PC-9 (cell line): Measurements from ENCODE around the gene NUP88. TPM values are rescaled to one million over a fixed set of nuclear protein-coding genes. Genes with fewer than 3 reads are reported as not detected.
"Not testable (repeated sequence)": the region's sequence is repeated elsewhere in the genome, so short reads cannot be mapped to it uniquely, and the experiment has no call there.

Experiments used
- BruUV-seq: library from RNA; stranded (reverse); fragments of 400-500 nt; replicated peaks from 2 replicates; lab custom pipeline; 2021; lab: Mats Ljungman, UMichigan
- CTCF ChIA-PET: fragments of 300-600 bp; sonication (Branson Sonifier 250); formaldehyde crosslinking; loops from one replicate; lab custom pipeline; 2022; ENCODE audit warnings: antibody characterized with exemption; lab: Charles Lee
- POLR2A ChIA-PET: fragments of 300-600 bp; sonication (Branson Sonifier 250); formaldehyde crosslinking; loops from one replicate; lab custom pipeline; 2022; ENCODE audit warnings: antibody characterized with exemption; ENCODE audit not compliant: unreplicated experiment; lab: Charles Lee
- DNase-seq, 2 experiments: peaks; one replicate each; pipeline versions ENCODE4 v3.0.0 to v3.0.0-alpha.2; 2015 to 2022; ENCODE audit warnings: mixed read lengths in 1 of 2
- H2AFZ ChIP-seq: fragments of 200-600 bp; sonication (generic); 2 replicates; pipeline ENCODE4 v1.8.1; 2017; ENCODE audit warnings: antibody characterized with exemption
- H3F3A ChIP-seq: fragments of 200-600 bp; sonication (generic); 2 replicates; pipeline ENCODE4 v1.8.1; 2017; ENCODE audit warnings: antibody characterized with exemption, mild to moderate bottlenecking, low read depth; ENCODE audit not compliant: insufficient read depth
- H3K27ac ChIP-seq: fragments of 200-600 bp; sonication (generic); 2 replicates; pipeline ENCODE4 v1.6.1; 2016; ENCODE audit warnings: mixed run types
- H3K27me3 ChIP-seq: fragments of 200-600 bp; sonication (generic); 2 replicates; pipeline ENCODE4 v1.6.1; 2016; ENCODE audit warnings: low read depth, mixed run types; ENCODE audit not compliant: insufficient read depth
- H3K36me3 ChIP-seq: fragments of 200-600 bp; sonication (generic); 2 replicates; pipeline ENCODE4 v1.6.1; 2016; ENCODE audit warnings: low read depth, mixed run types
- H3K4me1 ChIP-seq: fragments of 200-600 bp; sonication (generic); replicated peaks from 2 replicates; pipeline ENCODE4 v1.6.1; 2016; ENCODE audit warnings: mixed run types; ENCODE audit not compliant: insufficient read depth
- H3K4me2 ChIP-seq: fragments of 200-600 bp; sonication (generic); 2 replicates; pipeline ENCODE4 v1.6.1; 2017; ENCODE audit warnings: mixed run types
- H3K4me3 ChIP-seq: fragments of 200-600 bp; sonication (generic); 2 replicates; pipeline ENCODE4 v1.6.1; 2016; ENCODE audit warnings: mixed run types
- H3K79me2 ChIP-seq: fragments of 200-600 bp; sonication (generic); 2 replicates; pipeline ENCODE4 v1.6.1; 2017; ENCODE audit warnings: low read depth, mixed run types
- H3K9me2 ChIP-seq: fragments of 200-600 bp; sonication (generic); 2 replicates; pipeline ENCODE4 v1.8.1; 2017; ENCODE audit warnings: mild to moderate bottlenecking; ENCODE audit not compliant: insufficient read depth
- H3K9me3 ChIP-seq: fragments of 200-600 bp; sonication (generic); 2 replicates; pipeline ENCODE4 v1.8.1; 2016; ENCODE audit warnings: low read depth; ENCODE audit not compliant: insufficient read depth
- H4K20me1 ChIP-seq: fragments of 200-600 bp; sonication (generic); 2 replicates; pipeline ENCODE4 v1.8.1; 2017; ENCODE audit not compliant: insufficient read depth
- CTCF ChIP-seq: fragments of 200-600 bp; sonication (generic); conservative IDR thresholded peaks from 2 replicates; pipeline ENCODE4 v1.6.1; 2017; ENCODE audit warnings: mixed run types, antibody characterized with exemption, mild to moderate bottlenecking, moderate library complexity
- EZH2 ChIP-seq: fragments of 200-600 bp; sonication (generic); IDR thresholded peaks from 2 replicates; pipeline ENCODE4 v1.8.0; 2017; ENCODE audit warnings: antibody characterized with exemption, low read depth
- intact Hi-C: fragments of 100-400 bp; cut with micrococcal nuclease; formaldehyde crosslinking; loops from one replicate; pipeline ENCODE4 v1.10.0; 2022; ENCODE audit not compliant: unreplicated experiment
- total RNA-seq: library from RNA; stranded (reverse); gene quantifications from 2 replicates; pipeline ENCODE4 v1.2.3, GENCODE V29; 2021

Gene NUP88
- total RNA-seq, 1 experiment from 2014 or later, result 93.1 TPM

- no peak overlapping the region for H2AFZ ChIP-seq
- DNase-seq, result no peak
- no peak overlapping the region for H3K4me2 ChIP-seq
- H3K27me3 ChIP-seq, result no peaks in the 10 kb centered on the region
- H3K36me3 ChIP-seq, result peaks cover 45% of the 10 kb centered on the region
- intact Hi-C loops, result no loop called here
- no peaks in the 10 kb centered on the region for H3K9me3 ChIP-seq
- ChIA-PET CTCF (no interaction called here), POLR2A (no interaction called here)
- BruUV-seq, result no TSS peak
- peaks cover 18% of the 10 kb centered on the region for H3K4me1 ChIP-seq
- peaks cover 69% of the 10 kb centered on the region for H3F3A ChIP-seq
- peaks cover 46% of the 10 kb centered on the region for H3K79me2 ChIP-seq
- H3K27ac ChIP-seq, result no peak overlapping the region; the same call in 1 of the 2 replicates
- H3K4me3 ChIP-seq, result no peak overlapping the region
- TF ChIP-seq CTCF (no peak), EZH2 (no peak)
- peaks cover 35% of the 10 kb centered on the region for H4K20me1 ChIP-seq
- H3K9me2 ChIP-seq, result no peaks in the 10 kb centered on the region
These were observed 15.5 kb upstream of the NUP88 start for GRCh38 chr17:5434984-5435383.

- Histone ChIP-seq H3F3A (peaks cover 73% of the 10 kb centered on the region), H3K4me3 (no peak overlapping the region), H3K79me2 (peaks cover 27% of the 10 kb centered on the region), H4K20me1 (peaks cover 35% of the 10 kb centered on the region), H3K36me3 (peaks cover 56% of the 10 kb centered on the region), H2AFZ (no peak overlapping the region), H3K27me3 (no peaks in the 10 kb centered on the region), H3K9me3 (no peaks in the 10 kb centered on the region), H3K4me1 (peaks cover 10% of the 10 kb centered on the region; the same call in 1 of the 2 replicates), H3K9me2 (no peaks in the 10 kb centered on the region), H3K4me2 (no peak overlapping the region), H3K27ac (peak overlapping the region; percentile 23; the same call in 1 of the 2 replicates)
- intact Hi-C loops, result no loop called here
- CTCF ChIA-PET, result no interaction called here
- TF ChIP-seq CTCF (no peak), EZH2 (no peak)
- BruUV-seq, result no TSS peak
- DNase-seq, result no peak
- POLR2A ChIA-PET, result interaction anchor here (0.5 to 0.8 kb wide), 2 partner anchors 9 to 10 kb away, joined by 3 to 39 read pairs; no protein-coding TSS in a partner anchor
These were observed 12.6 kb upstream of the NUP88 start for GRCh38 chr17:5431949-5432556.

GRCh38 chr17:5431234-5431633 is 11.8 kb upstream of the NUP88 start:
- H3K9me3 ChIP-seq, H3K27me3 ChIP-seq, H3K9me2 ChIP-seq, intact Hi-C loops, H3K27ac ChIP-seq, H3K4me1 ChIP-seq, DNase-seq, H3K4me3 ChIP-seq, H2AFZ ChIP-seq, BruUV-seq, H3K4me2 ChIP-seq: not testable (repeated sequence)
- Histone ChIP-seq H3K79me2 (peaks cover 19% of the 10 kb centered on the region), H3K36me3 (peaks cover 50% of the 10 kb centered on the region), H3F3A (peaks cover 66% of the 10 kb centered on the region), H4K20me1 (peaks cover 29% of the 10 kb centered on the region)
- ChIA-PET CTCF (interaction anchor here (1.0 kb wide), 1 partner anchor 8 kb away, joined by 4 read pairs; the partner anchor contains the start of gene C1QBP), POLR2A (interaction anchor here (0.6 kb wide), 2 partner anchors 10 to 21 kb away, joined by 10 to 14 read pairs; no protein-coding TSS in a partner anchor)
